GM19193 (cell line): Measurements from ENCODE around the gene MYH11.

ENCODE experiments used
- POLR2A ChIP-seq: IDR thresholded peaks from 4 replicates; pipeline ENCODE4 v1.6.1; 2011; ENCODE audit not compliant: insufficient read depth, insufficient read length; ENCODE audit errors: extremely low read depth

The MYH11 gene

GRCh38 chr16:15856901-15857698 is at the start of gene MYH11:
Gene MYH11 (minus strand): TSS chr16:15857028. CDS start chr16:15838252, 18,776 bp downstream.
- no peak for TF ChIP-seq POLR2A

GRCh38 chr16:15906439-15906838 is 49.6 kb upstream of the MYH11 start:
- no peak for TF ChIP-seq POLR2A

- no peak for TF ChIP-seq POLR2A
Measured at GRCh38 chr16:15903960-15904359, 47.1 kb upstream of the MYH11 start.

GRCh38 chr16:15900901-15901500 is 44.2 kb upstream of the MYH11 start:
- no peak for TF ChIP-seq POLR2A

DNA sequence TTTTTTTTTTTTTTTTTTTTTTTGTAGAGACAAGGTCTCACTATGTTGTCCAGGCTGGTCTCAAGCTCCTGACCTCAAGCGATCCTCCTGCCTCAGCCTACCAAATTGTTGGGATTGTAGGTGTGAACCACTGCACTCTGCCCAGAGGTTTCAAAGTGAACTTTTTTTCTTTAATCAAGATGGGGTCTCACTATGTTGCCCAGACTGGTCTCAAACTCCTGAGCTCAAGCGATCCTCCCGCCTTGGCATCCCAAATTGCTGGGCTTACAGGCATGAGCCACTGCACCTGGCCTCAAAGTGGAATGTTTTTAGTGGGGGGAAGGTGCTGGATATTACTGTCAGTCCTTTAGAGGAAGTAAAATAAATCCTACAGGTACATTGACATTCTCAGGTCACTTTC is 43.5 kb upstream of the MYH11 start:
- no peak for TF ChIP-seq POLR2A

- TF ChIP-seq POLR2A, result no peak
Measured at GRCh38 chr16:15899538-15900100, 42.8 kb upstream of the MYH11 start.

GRCh38 chr16:15898654-15899053 is 41.8 kb upstream of the MYH11 start:
- no peak for TF ChIP-seq POLR2A

DNA sequence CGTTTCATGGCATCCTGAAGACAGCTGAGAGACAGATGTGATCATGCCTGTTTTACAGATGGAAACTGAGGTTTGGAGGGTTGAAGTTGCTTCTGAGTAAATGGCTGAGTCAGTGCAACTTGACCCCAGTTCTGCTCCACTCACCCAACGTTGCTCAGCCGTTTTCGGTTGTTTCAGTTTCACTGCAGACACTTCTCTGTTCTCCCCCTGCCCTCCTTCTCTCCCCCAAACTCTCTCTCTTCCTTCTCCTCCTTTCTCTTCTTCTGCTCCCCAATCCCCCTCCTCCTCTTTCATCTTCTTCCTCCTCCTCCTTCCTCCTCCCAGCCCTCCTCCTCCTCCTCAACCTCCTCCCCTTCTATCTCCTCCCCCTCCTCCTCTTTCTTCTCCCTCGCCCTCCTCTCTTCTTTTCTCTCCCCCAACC is 41.0 kb upstream of the MYH11 start:
- no peak for TF ChIP-seq POLR2A

GRCh38 chr16:15897121-15897780 is 40.4 kb upstream of the MYH11 start:
- TF ChIP-seq POLR2A, result no peak

DNA sequence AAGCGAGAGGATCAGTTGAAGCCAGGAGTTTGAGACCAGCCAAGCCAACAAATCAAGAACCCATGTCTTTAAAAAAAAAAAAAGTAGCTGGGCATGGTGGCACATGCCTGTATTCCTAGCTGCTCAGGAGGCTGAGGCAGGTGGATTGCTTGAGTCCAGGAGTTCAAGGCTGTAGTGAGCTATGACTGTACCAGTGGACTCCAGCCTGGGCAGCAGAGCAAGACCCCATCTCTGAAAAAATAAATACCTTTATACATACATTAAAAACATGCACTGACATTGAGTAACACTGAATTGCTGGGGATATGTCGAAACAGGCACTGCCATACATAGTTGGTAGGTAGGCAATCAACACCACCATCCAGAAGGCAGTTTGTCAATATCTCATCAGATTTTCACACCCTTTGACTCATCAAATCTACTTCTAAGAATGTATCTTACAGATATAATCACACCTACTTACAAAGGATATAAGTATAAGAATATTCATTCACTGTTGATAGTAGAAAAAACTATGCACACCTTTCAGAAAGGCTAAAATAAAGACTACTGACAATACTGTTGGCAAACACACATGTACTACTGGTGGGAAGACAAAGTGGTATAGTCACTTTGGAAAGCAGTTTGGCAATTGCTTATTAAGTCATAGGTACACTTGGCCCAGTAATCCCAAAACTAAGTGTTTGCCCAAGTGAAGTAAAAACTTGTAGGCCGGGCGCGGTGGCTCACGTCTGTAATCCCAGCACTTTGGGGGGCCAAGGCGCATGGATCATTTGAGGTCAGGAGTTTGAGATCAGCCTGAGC is 37.9 kb upstream of the MYH11 start:
- TF ChIP-seq POLR2A, result no peak

GRCh38 chr16:15891508-15891907 is 34.7 kb upstream of the MYH11 start:
- TF ChIP-seq POLR2A, result no peak

DNA sequence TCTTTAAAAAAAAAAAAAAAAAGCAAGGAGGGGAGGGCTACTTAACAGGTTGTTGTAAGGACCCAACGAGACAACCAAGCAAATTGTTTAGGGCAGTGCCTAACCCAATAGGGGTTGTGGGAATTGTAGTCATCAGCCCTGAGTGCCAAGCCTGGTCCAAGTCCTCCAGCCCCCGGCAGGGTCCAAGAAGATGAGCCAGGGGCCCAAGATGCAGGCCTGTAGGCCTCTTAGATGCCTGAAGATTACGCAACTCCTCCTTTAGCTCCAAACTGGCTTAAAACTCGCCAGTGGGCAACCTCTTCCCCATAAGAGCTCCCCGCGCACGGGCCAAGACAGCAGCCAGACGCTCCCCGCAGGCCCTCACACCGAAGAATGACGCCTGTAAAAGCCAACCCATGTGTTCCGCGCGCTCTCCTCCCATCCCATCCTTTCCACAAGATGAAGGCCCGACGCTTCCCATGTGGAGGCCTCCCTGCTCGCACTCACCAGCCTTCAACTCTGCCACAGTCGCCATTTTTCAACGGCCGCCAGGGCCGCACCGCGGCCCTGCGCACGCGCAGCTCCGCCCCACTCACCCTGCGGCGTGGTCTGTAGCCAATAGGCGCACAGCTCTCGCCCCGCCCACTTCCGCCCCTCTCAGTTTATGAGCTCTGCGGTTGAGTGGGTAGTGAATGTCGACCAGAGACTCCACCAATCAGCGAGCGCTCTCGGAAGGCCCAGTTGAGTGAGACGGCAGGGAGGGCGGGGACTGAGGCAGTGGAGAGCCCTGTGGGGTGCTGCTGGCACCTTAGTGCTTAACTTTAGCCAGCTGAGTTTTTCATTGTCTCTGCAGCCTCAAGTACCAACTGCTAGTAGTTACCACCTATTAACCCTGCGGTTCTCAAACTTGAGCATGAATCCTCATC is 31.5 kb upstream of the MYH11 start, which contains the start of gene CEP20:
Gene CEP20, minus strand, starts transcription at position 532 of the 905 bp plus-strand sequence. Its CDS starts 18 bp downstream, at position 514.
- peak; percentile 94 for TF ChIP-seq POLR2A

DNA sequence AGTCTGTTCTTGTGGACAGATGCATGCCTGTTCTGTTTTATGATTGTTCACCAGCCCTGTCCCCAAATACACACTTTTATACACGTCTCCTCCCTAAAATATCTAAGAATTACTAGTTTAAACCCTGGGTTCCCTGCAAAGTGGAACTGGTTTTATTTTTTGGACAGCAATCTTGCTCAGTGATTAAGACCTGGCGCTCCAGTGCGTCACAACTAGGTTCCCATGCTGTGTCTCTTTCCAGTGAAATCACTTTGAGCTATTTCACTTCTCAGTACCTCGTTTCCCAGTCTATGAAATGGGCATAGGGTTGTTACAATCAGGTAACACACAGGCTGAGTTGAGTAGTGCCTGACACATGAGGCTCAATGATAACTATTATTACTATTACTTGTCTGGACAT is 30.5 kb upstream of the MYH11 start:
- TF ChIP-seq POLR2A, result no peak
